ENCODE measurements around the gene NDUFS6. TPM values are rescaled to one million over a fixed set of nuclear protein-coding genes. Genes with fewer than 3 reads are reported as not detected.

Gene NDUFS6
- total and polyA plus RNA-seq, 8 donors, result 12.8 to 95.0 (median 86.0) TPM; not detected in 1

DNA sequence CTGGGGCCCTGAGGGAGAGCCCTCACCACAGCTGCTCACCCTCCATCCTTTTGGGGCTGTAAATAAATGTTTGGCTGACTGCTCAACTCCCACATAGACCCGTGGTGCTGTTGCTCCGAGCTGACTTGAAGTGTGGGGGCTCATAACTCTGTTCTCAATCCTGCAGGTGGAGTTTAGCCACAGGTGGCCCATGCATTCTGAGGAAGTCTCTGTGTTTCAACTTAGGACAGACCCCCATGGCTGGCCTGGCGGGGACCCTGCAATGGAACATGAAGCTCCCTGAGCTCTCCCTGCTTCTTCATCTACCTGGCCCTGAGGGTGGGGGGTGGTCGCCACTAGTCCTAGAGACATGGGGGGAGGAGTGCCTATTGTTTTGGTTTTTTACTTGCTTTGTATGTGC, 19.7 kb downstream of the NDUFS6 start:
- no peak for DNase-seq
- Histone ChIP-seq H3K9me3 (no peaks in the 10 kb centered on the region), H3K36me3 (peaks cover 33 to 100% (median 99%) of the 10 kb centered on the region in 4 donors), H3K27ac (no peak overlapping the region), H3K27me3 (no peaks in the 10 kb centered on the region), H3K4me3 (no peak overlapping the region), H3K4me1 (no peaks in the 10 kb centered on the region)
- WGBS, 5 donors, result 97 to 100% (median 99%) methylated on average over 4 of the region's 4 CpGs
- TF ChIP-seq EP300 (IDR thresholded peaks at IDR 0.05) (no peak), POLR2AphosphoS5 (IDR thresholded peaks at IDR 0.05) (no peak), POLR2A (IDR thresholded peaks at IDR 0.05) (no peak)
- TF ChIP-seq, protein P1, sequence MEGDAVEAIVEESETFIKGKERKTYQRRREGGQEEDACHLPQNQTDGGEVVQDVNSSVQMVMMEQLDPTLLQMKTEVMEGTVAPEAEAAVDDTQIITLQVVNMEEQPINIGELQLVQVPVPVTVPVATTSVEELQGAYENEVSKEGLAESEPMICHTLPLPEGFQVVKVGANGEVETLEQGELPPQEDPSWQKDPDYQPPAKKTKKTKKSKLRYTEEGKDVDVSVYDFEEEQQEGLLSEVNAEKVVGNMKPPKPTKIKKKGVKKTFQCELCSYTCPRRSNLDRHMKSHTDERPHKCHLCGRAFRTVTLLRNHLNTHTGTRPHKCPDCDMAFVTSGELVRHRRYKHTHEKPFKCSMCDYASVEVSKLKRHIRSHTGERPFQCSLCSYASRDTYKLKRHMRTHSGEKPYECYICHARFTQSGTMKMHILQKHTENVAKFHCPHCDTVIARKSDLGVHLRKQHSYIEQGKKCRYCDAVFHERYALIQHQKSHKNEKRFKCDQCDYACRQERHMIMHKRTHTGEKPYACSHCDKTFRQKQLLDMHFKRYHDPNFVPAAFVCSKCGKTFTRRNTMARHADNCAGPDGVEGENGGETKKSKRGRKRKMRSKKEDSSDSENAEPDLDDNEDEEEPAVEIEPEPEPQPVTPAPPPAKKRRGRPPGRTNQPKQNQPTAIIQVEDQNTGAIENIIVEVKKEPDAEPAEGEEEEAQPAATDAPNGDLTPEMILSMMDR (IDR thresholded peaks at IDR 0.05), result no peak
- intact Hi-C loops (cut with DNase I; ENCODE audit: low total_unique reads), result no loop called here

DNA sequence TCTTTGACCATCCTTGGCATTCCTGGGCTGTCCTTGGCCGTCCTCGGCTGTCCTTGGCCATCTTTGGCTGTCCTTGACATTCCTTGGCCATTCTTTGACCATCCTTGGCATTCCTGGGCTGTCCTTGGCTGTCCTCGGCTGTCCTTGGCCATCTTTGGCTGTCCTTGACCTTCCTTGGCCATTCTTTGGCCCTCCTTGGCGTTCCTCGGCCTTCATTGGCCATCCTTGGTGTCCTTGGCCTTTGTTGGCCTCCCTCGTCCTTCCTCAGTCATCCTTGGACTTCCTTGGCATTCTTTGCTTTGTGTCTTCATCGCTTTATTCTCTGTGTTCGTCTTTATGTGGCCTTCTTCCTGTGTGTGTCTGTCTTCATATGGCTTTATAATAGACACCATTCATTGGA, 20.7 kb downstream of the NDUFS6 start:
- Histone ChIP-seq H3K4me3 (no peak overlapping the region), H3K27me3 (no peaks in the 10 kb centered on the region), H3K27ac (no peak overlapping the region), H3K4me1 (no peaks in the 10 kb centered on the region), H3K9me3 (no peaks in the 10 kb centered on the region), H3K36me3 (peaks cover 25 to 99% (median 95%) of the 10 kb centered on the region in 4 donors)
- WGBS, 5 donors, result 90 to 98% (median 93%) methylated on average over 8 of the region's 8 CpGs
- intact Hi-C loops (cut with DNase I; ENCODE audit: low total_unique reads), result no loop called here
- TF ChIP-seq, protein P1 (IDR thresholded peaks at IDR 0.05), result no peak
- TF ChIP-seq POLR2A (IDR thresholded peaks at IDR 0.05) (no peak), EP300 (IDR thresholded peaks at IDR 0.05) (no peak), POLR2AphosphoS5 (IDR thresholded peaks at IDR 0.05) (no peak)
- no peak for DNase-seq

DNA sequence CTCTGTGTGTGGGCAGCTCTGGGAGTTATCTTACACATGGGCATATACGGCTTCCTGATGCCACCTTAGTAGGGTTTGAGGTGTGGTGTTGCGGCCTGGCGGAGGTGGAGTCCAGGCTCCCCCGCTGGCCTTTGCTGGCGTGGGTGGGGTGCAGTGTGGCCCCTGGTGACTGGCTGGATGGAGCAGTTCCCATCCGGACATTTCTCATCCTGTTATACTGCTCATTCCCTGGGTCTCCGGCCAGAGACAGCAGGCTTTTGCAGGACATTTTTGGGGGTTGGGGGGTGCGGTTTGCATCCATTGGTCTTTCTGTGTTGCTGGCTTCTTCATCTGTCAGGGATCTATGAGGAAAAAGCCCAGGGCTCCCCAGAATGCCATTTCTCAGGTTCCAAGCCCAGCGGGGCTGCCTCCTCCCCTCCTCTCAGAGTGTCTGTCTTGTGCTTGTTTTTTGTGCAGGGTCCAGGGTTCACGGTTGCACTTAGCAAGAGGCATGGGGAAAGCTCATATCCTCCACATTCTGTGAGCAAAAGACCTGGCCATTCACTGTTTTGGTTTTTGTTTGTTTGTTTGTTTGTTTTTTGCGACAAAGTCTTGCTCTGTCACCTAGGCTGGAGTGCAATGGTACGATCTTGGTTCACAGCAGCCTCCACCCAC, 22.3 kb downstream of the NDUFS6 start:
- TF ChIP-seq POLR2A (IDR thresholded peaks at IDR 0.05), result no peak
- TF ChIP-seq EP300 (IDR thresholded peaks at IDR 0.05), result no peak
- TF ChIP-seq POLR2AphosphoS5 (IDR thresholded peaks at IDR 0.05), result no peak
- TF ChIP-seq, protein P1 (IDR thresholded peaks at IDR 0.05), result no peak
- intact Hi-C loops (cut with DNase I; ENCODE audit: low total_unique reads), result no loop called here
- Histone ChIP-seq H3K9me3 (no peaks in the 10 kb centered on the region), H3K4me1 (no peaks in the 10 kb centered on the region), H3K27me3 (no peaks in the 10 kb centered on the region), H3K4me3 (no peak overlapping the region), H3K36me3 (peaks cover 13 to 87% (median 79%) of the 10 kb centered on the region in 4 donors), H3K27ac (no peak overlapping the region)
- 96 to 97% (median 96%) methylated on average over 12 of the region's 12 CpGs for WGBS, 5 donors
- no peak for DNase-seq

DNA sequence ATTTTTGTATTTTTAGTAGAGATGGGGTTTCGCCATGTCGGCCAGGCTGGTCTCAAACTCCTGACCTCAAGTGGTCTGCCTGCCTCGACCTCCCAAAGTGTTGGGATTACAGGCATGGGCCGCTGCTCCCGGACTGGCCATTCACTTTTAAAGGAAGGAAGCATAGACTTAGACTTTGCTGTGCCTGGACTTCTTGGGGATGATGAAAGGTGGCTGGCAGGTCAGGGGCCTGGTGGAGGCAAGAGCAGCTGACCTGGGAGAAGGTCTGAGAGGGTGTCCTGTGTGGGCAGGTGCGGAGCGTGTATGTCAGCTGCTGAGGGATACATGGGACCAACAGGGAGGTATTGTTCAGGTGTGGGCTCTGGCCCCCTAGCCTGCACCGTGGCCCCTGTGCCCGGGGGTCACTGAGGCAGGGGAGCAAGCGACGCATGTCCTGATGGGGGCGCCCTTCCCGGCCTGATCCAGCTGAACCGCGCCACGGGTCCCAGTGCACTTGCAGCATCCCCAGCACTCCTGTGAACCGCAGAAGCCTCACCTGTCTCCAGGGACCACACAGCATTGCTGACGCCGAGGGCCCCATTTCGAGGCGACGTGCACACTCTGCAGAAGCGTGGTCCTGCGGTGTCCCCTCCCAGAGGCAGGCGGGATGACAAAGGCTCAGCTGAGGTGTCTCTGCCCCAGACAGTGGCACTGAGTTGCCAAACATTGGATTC, 23.1 kb downstream of the NDUFS6 start:
- Histone ChIP-seq H3K36me3 (peaks cover 13 to 82% (median 71%) of the 10 kb centered on the region in 4 donors), H3K4me1 (no peaks in the 10 kb centered on the region), H3K4me3 (no peak overlapping the region), H3K27ac (no peak overlapping the region), H3K9me3 (no peaks in the 10 kb centered on the region), H3K27me3 (no peaks in the 10 kb centered on the region)
- intact Hi-C loops (cut with DNase I; ENCODE audit: low total_unique reads), result no loop called here
- WGBS, 5 donors, result 83 to 95% (median 93%) methylated on average over 13 to 25 of the region's 25 CpGs
- TF ChIP-seq EP300 (IDR thresholded peaks at IDR 0.05) (no peak), POLR2AphosphoS5 (IDR thresholded peaks at IDR 0.05) (no peak), POLR2A (IDR thresholded peaks at IDR 0.05) (no peak)
- TF ChIP-seq, protein P1 (IDR thresholded peaks at IDR 0.05), result no peak
- DNase-seq, result no peak
